Endodermal cell (in vitro differentiated cells): ENCODE measurements around the gene TTC16. TPM values are rescaled to one million over a fixed set of nuclear protein-coding genes. Genes with fewer than 3 reads are reported as not detected.

Experiments used
- DNase-seq: peaks from one replicate; pipeline ENCODE4 v3.0.0-alpha.2; 2017
- H3K27ac ChIP-seq: 2 replicates; pipeline ENCODE4 v1.5.1; 2013; ENCODE audit warnings: mild to moderate bottlenecking, low read depth, low read length, moderate library complexity
- H3K27me3 ChIP-seq: 2 replicates; pipeline ENCODE4 v1.6.1; 2013; ENCODE audit warnings: mild to moderate bottlenecking, low read length, moderate library complexity; ENCODE audit not compliant: insufficient read depth, control insufficient read depth, poor library complexity, severe bottlenecking
- H3K36me3 ChIP-seq: 2 replicates; pipeline ENCODE4 v1.7.0; 2013; ENCODE audit warnings: mild to moderate bottlenecking, low read length, moderate library complexity; ENCODE audit not compliant: control insufficient read depth, insufficient read depth
- H3K4me1 ChIP-seq: one replicate; pipeline ENCODE4 v1.7.0; 2013; ENCODE audit warnings: low read length; ENCODE audit not compliant: control insufficient read depth, insufficient read depth
- H3K4me3 ChIP-seq: 2 replicates; pipeline ENCODE4 v1.5.1; 2013; ENCODE audit warnings: mild to moderate bottlenecking, low read length, moderate library complexity
- H3K9ac ChIP-seq: 2 replicates; pipeline ENCODE4 v1.6.1; 2013; ENCODE audit warnings: mild to moderate bottlenecking, low read length, moderate library complexity; ENCODE audit not compliant: poor library complexity, severe bottlenecking; ENCODE audit errors: extremely low read depth
- H3K9me3 ChIP-seq: 2 replicates; pipeline ENCODE4 v1.6.1; 2013; ENCODE audit warnings: mild to moderate bottlenecking, low read length, moderate library complexity; ENCODE audit not compliant: control insufficient read depth
- H3K27ac Mint-ChIP-seq: 2 replicates; pipeline ENCODE4 v1.8.0; 2020; ENCODE audit warnings: mixed read lengths
- H3K27me3 Mint-ChIP-seq: 2 replicates; pipeline ENCODE4 v1.8.0; 2021; ENCODE audit warnings: mild to moderate bottlenecking, mixed read lengths; ENCODE audit not compliant: insufficient read depth
- H3K36me3 Mint-ChIP-seq: 2 replicates; pipeline ENCODE4 v1.8.0; 2020; ENCODE audit warnings: low read depth, mixed read lengths
- H3K4me1 Mint-ChIP-seq: 2 replicates; pipeline ENCODE4 v1.8.0; 2020; ENCODE audit warnings: mixed read lengths
- H3K4me3 Mint-ChIP-seq: 2 replicates; pipeline ENCODE4 v1.8.0; 2020; ENCODE audit warnings: mild to moderate bottlenecking, moderate library complexity, mixed read lengths
- H3K9me3 Mint-ChIP-seq: 2 replicates; pipeline ENCODE4 v1.8.0; 2020; ENCODE audit warnings: mild to moderate bottlenecking, mixed read lengths
- WGBS, 2 experiments: methylation state at CpG; one replicate each; pipeline versions ENCODE4 v1.1.5 to v1.1.7; 2013; ENCODE audit warnings: missing lambda C conversion rate in 2 of 2, mixed read lengths in 1 of 2; ENCODE audit not compliant: insufficient coverage in 1 of 2, insufficient read length in 1 of 2; 5-methylcytosine and 5-hydroxymethylcytosine counted together
- total RNA-seq, 2 donors: library from RNA; stranded (reverse); fragmentation: NEBNext Ultra II Directional in 1 of 2; extraction: Animal tissue kit (Norgen Biotek cat#: 25700) in 1 of 2; gene quantifications; 2 replicates in 1 of 2; 3 replicates in 1 of 2; pipeline ENCODE4 v1.2.1, GENCODE V29; 2021
- TF ChIP-seq, protein P1 (sequence below): fragments of 200-600 bp; sonication (generic); conservative IDR thresholded peaks from 2 replicates; pipeline ENCODE4 v1.5.0; 2021; ENCODE audit warnings: antibody characterized with exemption, mild to moderate bottlenecking

Gene TTC16
- total RNA-seq, 2 donors from 2014 or later: not detected

DNA sequence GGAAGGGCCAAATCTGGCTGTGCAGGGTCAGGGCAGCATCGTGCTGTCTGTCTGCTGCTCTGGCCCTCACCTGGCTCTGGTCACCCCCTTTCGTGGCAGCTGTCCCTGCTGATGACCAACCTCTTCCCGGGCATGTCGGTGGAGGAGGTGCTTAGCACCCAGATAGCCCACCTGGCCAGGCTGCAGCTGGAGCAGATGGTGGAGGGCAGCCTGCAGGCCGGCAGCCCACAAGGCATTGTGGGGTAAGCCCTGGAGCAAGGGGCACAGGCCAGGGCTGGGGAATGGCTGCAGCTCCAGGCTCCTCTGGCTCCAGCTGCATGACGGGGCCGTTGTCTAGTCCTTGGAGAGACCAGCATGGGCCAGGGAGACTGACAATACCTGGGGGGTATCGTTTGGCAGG lies 11.0 kb downstream of the TTC16 start:
- Histone ChIP-seq H3K9ac (no peak overlapping the region), H3K4me1 (no peaks in the 10 kb centered on the region), H3K27me3 (no peaks in the 10 kb centered on the region), H3K9me3 (no peaks in the 10 kb centered on the region), H3K36me3 (no peaks in the 10 kb centered on the region), H3K4me3 (no peak overlapping the region), H3K27ac (no peak overlapping the region)
- Mint-ChIP-seq H3K9me3 (no peaks in the 10 kb centered on the region), H3K27ac (no peak overlapping the region), H3K4me1 (no peaks in the 10 kb centered on the region), H3K36me3 (no peaks in the 10 kb centered on the region), H3K4me3 (no peak overlapping the region), H3K27me3 (no peaks in the 10 kb centered on the region)
- 84 to 85% methylated on average over 5 to 8 of the region's 8 CpGs for WGBS, 2 experiments
- DNase-seq: no peak
- TF ChIP-seq, protein P1, sequence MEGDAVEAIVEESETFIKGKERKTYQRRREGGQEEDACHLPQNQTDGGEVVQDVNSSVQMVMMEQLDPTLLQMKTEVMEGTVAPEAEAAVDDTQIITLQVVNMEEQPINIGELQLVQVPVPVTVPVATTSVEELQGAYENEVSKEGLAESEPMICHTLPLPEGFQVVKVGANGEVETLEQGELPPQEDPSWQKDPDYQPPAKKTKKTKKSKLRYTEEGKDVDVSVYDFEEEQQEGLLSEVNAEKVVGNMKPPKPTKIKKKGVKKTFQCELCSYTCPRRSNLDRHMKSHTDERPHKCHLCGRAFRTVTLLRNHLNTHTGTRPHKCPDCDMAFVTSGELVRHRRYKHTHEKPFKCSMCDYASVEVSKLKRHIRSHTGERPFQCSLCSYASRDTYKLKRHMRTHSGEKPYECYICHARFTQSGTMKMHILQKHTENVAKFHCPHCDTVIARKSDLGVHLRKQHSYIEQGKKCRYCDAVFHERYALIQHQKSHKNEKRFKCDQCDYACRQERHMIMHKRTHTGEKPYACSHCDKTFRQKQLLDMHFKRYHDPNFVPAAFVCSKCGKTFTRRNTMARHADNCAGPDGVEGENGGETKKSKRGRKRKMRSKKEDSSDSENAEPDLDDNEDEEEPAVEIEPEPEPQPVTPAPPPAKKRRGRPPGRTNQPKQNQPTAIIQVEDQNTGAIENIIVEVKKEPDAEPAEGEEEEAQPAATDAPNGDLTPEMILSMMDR: no peak

DNA sequence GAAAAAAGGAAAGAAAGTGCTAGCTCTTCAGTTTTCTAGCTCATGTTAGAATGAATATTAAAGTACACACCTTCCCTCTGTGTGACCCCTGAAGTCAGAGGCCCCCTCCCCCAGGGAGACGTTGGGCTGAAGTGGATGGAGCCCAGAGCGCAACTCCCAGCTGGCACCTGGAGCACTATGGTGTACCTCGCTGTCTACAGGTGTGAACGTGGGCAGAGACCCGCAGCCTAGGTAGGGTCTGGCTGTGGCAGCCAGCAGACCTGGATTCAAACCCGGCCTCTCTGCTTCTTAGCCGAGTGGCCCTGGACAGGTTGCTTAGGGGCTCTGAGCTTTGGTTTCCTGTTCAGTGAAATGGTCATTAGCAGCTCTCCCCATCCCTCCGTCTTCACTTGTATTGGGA lies 12.9 kb downstream of the TTC16 start:
- no peak overlapping the region for H3K4me3 Mint-ChIP-seq
- Histone ChIP-seq H3K4me3 (no peak overlapping the region), H3K9me3 (no peaks in the 10 kb centered on the region), H3K4me1 (no peaks in the 10 kb centered on the region), H3K27ac (no peak overlapping the region), H3K27me3 (no peaks in the 10 kb centered on the region), H3K9ac (no peak overlapping the region), H3K36me3 (no peaks in the 10 kb centered on the region)
- TF ChIP-seq, protein P1: no peak
- no peaks in the 10 kb centered on the region for H3K9me3 Mint-ChIP-seq
- H3K27me3 Mint-ChIP-seq: no peaks in the 10 kb centered on the region
- H3K36me3 Mint-ChIP-seq: no peaks in the 10 kb centered on the region
- WGBS, 2 experiments: 87 to 89% methylated on average over 7 of the region's 8 CpGs
- no peak overlapping the region for H3K27ac Mint-ChIP-seq
- no peaks in the 10 kb centered on the region for H3K4me1 Mint-ChIP-seq
- DNase-seq: no peak

DNA sequence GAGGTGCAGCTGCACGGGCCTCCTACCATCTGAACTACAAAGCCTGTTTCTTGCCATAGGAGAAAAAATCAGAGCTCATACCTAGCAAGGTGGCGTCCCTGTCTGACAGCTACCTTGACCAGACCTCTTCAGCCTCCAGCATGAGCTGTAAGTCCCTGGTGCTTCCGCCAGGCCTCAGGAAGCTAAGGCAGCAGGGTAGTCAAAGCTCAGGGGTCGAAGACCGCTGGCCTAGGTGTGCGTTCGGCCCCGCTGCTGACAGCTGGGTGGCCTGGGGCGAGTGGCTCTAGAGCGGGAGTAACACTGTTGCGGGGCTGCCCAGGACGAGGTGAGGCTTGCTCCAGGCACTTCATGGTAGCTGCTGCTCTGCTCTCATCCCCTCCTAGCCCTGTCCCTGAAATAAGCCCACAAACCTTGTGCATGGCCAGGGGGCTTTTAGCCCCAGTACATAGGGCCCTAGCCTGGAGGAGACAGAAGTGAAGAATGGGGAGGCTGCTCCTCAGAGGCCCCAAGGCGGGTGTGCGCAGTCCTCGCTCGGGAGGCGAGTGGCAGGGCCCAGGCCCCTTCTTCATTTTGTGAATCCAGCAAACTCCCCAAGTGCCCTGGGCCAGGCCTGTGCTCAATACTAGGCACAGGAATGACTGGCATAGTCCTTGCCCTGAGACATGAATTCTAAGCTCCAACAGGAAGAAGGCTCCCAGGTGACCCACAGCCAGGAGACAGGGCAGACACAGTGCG lies 13.8 kb downstream of the TTC16 start:
- 89 to 90% methylated on average over 8 to 18 of the region's 18 CpGs for WGBS, 2 experiments
- no peaks in the 10 kb centered on the region for H3K9me3 ChIP-seq
- H3K9ac ChIP-seq: no peak overlapping the region
- no peak overlapping the region for H3K27ac ChIP-seq
- no peaks in the 10 kb centered on the region for H3K36me3 ChIP-seq
- Mint-ChIP-seq H3K27me3 (no peaks in the 10 kb centered on the region), H3K36me3 (no peaks in the 10 kb centered on the region), H3K27ac (no peak overlapping the region), H3K4me3 (no peak overlapping the region), H3K9me3 (no peaks in the 10 kb centered on the region), H3K4me1 (no peaks in the 10 kb centered on the region)
- no peak for DNase-seq
- H3K4me3 ChIP-seq: no peak overlapping the region
- H3K27me3 ChIP-seq: no peaks in the 10 kb centered on the region
- TF ChIP-seq, protein P1: no peak
- H3K4me1 ChIP-seq: no peaks in the 10 kb centered on the region
